Heart right ventricle (tissue), 16 donors: ENCODE results near the gene VPS37D. TPM values are rescaled to one million over a fixed set of nuclear protein-coding genes. Genes with fewer than 3 reads are reported as not detected.

Experiments
- ATAC-seq, 8 donors: fragments of 200-7000 bp; cut with Tn5 transposase; one replicate each; pipeline ENCODE4 v1.9.1; 2020; ENCODE audit warnings: mild to moderate bottlenecking in 8 of 8, moderate library complexity in 8 of 8, moderate number of reproducible peaks in 1 of 8
- DNase-seq, 2 donors: peaks; one replicate each; pipeline ENCODE4 v3.0.0-alpha.2; 2020
- H3K27ac ChIP-seq, 10 donors: fragments of 200-600 bp; sonication (generic) in 2 of 10; one replicate each; pipeline versions ENCODE4 v1.5.0 to v1.8.0; 2020 to 2022; ENCODE audit warnings: mild to moderate bottlenecking in 3 of 10
- H3K27me3 ChIP-seq, 7 donors: fragments of 200-600 bp; one replicate each; pipeline ENCODE4 v1.8.0; 2021 to 2022; ENCODE audit warnings: mild to moderate bottlenecking in 2 of 7
- H3K36me3 ChIP-seq, 9 donors: fragments of 200-600 bp; sonication (generic) in 1 of 9; one replicate each; pipeline versions ENCODE4 v1.5.0 to v1.8.0; 2020 to 2022; ENCODE audit warnings: mild to moderate bottlenecking in 2 of 9
- H3K4me1 ChIP-seq, 9 donors: fragments of 200-600 bp; sonication (generic) in 1 of 9; one replicate each; pipeline versions ENCODE4 v1.5.0 to v1.8.0; 2020 to 2022; ENCODE audit warnings: mild to moderate bottlenecking in 4 of 9
- H3K4me3 ChIP-seq, 10 donors: fragments of 200-600 bp; sonication (generic) in 2 of 10; one replicate each; pipeline versions ENCODE4 v1.5.0 to v1.8.0; 2020 to 2022; ENCODE audit warnings: mild to moderate bottlenecking in 7 of 10, moderate library complexity in 2 of 10
- H3K9me3 ChIP-seq, 11 donors: fragments of 200-600 bp in 10 of 11; sonication (generic) in 2 of 11; one replicate each; pipeline versions ENCODE4 v1.5.0 to v1.8.0; 2013 to 2022; ENCODE audit warnings: mild to moderate bottlenecking in 2 of 11, control low read depth in 1 of 11, moderate library complexity in 1 of 11
- CTCF ChIP-seq, 9 donors: fragments of 200-600 bp; sonication (generic) in 2 of 9; IDR thresholded peaks; one replicate each; pipeline versions ENCODE4 v1.5.0 to v1.8.0; 2021 to 2022; ENCODE audit warnings: antibody characterized with exemption in 9 of 9, mild to moderate bottlenecking in 5 of 9, moderate library complexity in 1 of 9
- WGBS, 2 donors: extraction: QIAGEN DNeasy Blood & Tissue Kit; methylation state at CpG; one replicate each; pipeline ENCODE4 v1.1.7; 2013; ENCODE audit warnings: inconsistent platforms in 1 of 2; 5-methylcytosine and 5-hydroxymethylcytosine counted together
- intact Hi-C, 10 donors: fragments of 100-400 bp; cut with DNase I; formaldehyde crosslinking; loops; one replicate each; pipeline versions ENCODE4 v1.11.1 to v1.14.2; 2022
- polyA plus RNA-seq, 2 donors: library from polyadenylated mRNA; stranded (reverse); fragments of 200-250 nt; gene quantifications; one replicate each; pipeline ENCODE4 v1.2.3, GENCODE V29; 2013
- total RNA-seq, 10 donors: library from RNA; stranded (reverse); fragmentation: NEBNext Ultra II Directional in 3 of 10; extraction: Animal tissue kit (Norgen Biotek cat#: 25700) in 3 of 10; gene quantifications; one replicate each; pipeline versions ENCODE4 v1.2.1 to v1.2.4, GENCODE V29; 2021 to 2023
- donor health status: Arrhythmogenic right ventricular cardiomyopathy.
- donor health status: ischemic (EF 13 %, LVEDD 7.1; RV severe dilation, severe dysfunction).
- donor health status: healthy with polysubstance abuse.
- donor health status: DM: no; HTN: yes; CAD: no.
- donor health status: DM: no; HTN: no; CAD: no.
- donor health status: ischemic (EF 25% LVEDD 6.9; RV normal size, moderate dysfunction).
- donor health status: ischemic (EF 25% LVEDD 5.7; RV mildly dilated, moderate dysfunction).
- donor health status: healthy.
- donor health status: DM: yes; HTN: yes; CAD: no.
- donor health status: Ischemic cardiomyopathy.
- donor health status: ischemic (EF 35%, LVEDD 5.7; RV mildly dilated, moderate dysfunction).
- donor health status: nonischemic (EF 11% LVEDD 7.7; RV severe dilation, severe dysfunction).
- donor health status: DM: yes; HTN: yes; CAD: no.
- donor health status: PGD.
- donor health status: ischemic (EF 29% LVEDD 5.4; RV normal size, mild dysfunction).
- donor health status: nonischemic (EF 23%, LVEDD 6.1; RV moderate dilation, normal function).

VPS37D gene
- total and polyA plus RNA-seq, 12 donors: 1.1 to 3.6 (median 2.1) TPM

- Histone ChIP-seq H3K4me1 (peaks cover 10 to 38% (median 32%) of the 10 kb centered on the region in 9 donors), H3K9me3 (no peaks in the 10 kb centered on the region), H3K36me3 (peaks cover 0 to 41% (median 14%) of the 10 kb centered on the region in 9 donors), H3K27ac (no peak overlapping the region), H3K4me3 (no peak overlapping the region), H3K27me3 (no peaks in the 10 kb centered on the region)
- intact Hi-C loops: loop anchor here in 2 of 10 donors (10.0 kb wide), 2 partner anchors 49 to 111 kb away; partner anchors contain the start of genes ABHD11 (in 1 of the 2) and TBL2 (in 1 of the 2)
- TF ChIP-seq CTCF (IDR thresholded peaks at IDR 0.05): no peak
- ATAC-seq: no peak
- WGBS, 2 donors: 97 to 98% methylated on average over 18 of the region's 18 CpGs
- DNase-seq: no peak
These were observed 17.7 kb downstream of the VPS37D start for GRCh38 chr7:73685311-73685710.

- Histone ChIP-seq H3K9me3 (no peaks in the 10 kb centered on the region), H3K4me1 (peaks cover 0 to 12% (median 6%) of the 10 kb centered on the region in 9 donors), H3K27ac (no peak overlapping the region), H3K4me3 (no peak overlapping the region), H3K36me3 (peaks cover 0 to 70% (median 23%) of the 10 kb centered on the region in 9 donors), H3K27me3 (no peaks in the 10 kb centered on the region)
- DNase-seq: no peak
- 88% methylated on average over 8 of the region's 8 CpGs for WGBS, 2 donors
- no peak for TF ChIP-seq CTCF (IDR thresholded peaks at IDR 0.05)
- ATAC-seq: no peak
- intact Hi-C loops: loop anchor here in 2 of 10 donors (10.0 kb wide), 2 partner anchors 47 to 113 kb away; partner anchors contain the start of genes ABHD11 (in 1 of the 2) and TBL2 (in 1 of the 2)
These were observed 20.7 kb downstream of the VPS37D start for GRCh38 chr7:73688288-73688687.

- Histone ChIP-seq H3K36me3 (peaks cover 0 to 94% (median 44%) of the 10 kb centered on the region in 9 donors), H3K27ac (no peak overlapping the region), H3K9me3 (no peaks in the 10 kb centered on the region), H3K27me3 (no peaks in the 10 kb centered on the region), H3K4me3 (no peak overlapping the region), H3K4me1 (no peaks in the 10 kb centered on the region)
- DNase-seq (no peak), ATAC-seq (no peak)
- no peak for TF ChIP-seq CTCF (IDR thresholded peaks at IDR 0.05)
- 77 to 79% methylated on average over 7 of the region's 7 CpGs for WGBS, 2 donors
- intact Hi-C loops: no loop called here
These were observed 23.0 kb downstream of the VPS37D start for GRCh38 chr7:73690646-73691045.

- intact Hi-C loops: no loop called here
- no peak overlapping the region for H3K27ac ChIP-seq
- no peak overlapping the region for H3K4me3 ChIP-seq
- H3K36me3 ChIP-seq: peaks cover 0 to 94% (median 55%) of the 10 kb centered on the region in 9 donors
- 90 to 97% methylated on average over 4 of the region's 4 CpGs for WGBS, 2 donors
- no peak for TF ChIP-seq CTCF (IDR thresholded peaks at IDR 0.05)
- ATAC-seq: no peak
- no peaks in the 10 kb centered on the region for H3K27me3 ChIP-seq
- H3K9me3 ChIP-seq: no peaks in the 10 kb centered on the region
- DNase-seq: no peak
- H3K4me1 ChIP-seq: no peaks in the 10 kb centered on the region
These were observed 28.7 kb downstream of the VPS37D start for GRCh38 chr7:73696372-73696771.
